Neural progenitor cell (in vitro differentiated cells): ENCODE data around the gene TMEM239.

Source experiments
- EZH2 ChIP-seq: fragments of 200-600 bp; sonication (generic); IDR thresholded peaks from 2 replicates; pipeline ENCODE4 v1.6.1; 2017; ENCODE audit warnings: antibody characterized with exemption, mild to moderate bottlenecking, moderate library complexity
- EZH2phosphoT487 ChIP-seq: fragments of 200-600 bp; sonication (generic); IDR thresholded peaks from 2 replicates; pipeline ENCODE4 v1.6.1; 2017; ENCODE audit warnings: antibody characterized with exemption

DNA sequence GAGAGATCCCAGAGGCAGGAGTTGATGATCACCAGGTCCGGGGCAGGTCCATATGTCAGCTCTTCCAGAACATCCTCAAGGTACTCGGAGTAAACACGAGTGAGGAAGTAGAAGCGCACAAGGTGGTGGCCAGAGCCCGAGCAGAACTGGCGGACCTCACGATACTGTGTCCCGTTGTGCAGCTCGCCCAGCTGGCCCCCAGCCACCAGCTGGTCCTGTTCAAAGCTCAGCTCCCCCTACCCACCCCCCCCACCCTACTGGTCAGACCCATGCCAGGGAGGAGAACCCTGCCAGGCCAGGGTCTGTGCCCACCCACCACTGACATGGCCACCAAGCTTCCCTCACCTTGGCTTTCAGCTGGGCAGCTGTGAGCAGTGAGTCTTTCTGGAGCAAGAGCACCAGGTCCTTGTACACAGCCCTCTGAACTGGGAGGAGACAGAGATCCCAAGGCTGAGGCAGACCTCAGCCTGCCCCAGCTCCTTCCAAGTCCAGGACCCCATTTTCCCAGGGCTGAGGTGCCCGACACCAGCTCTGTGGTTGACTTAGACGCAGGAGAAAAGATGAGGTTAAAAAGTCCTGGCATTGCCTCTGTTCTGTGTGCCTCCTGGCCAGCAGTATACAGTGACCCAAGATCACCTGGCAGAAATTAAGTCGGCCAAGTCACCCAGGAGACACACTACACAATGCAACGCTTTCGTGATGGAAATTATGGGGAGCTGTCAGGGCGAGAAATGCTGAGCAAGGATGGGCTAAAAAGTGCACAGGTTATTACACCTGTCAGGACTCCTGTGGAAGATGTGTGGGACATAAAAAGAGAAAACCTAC is 22.9 kb downstream of the TMEM239 start:
- TF ChIP-seq EZH2 (no peak), EZH2phosphoT487 (no peak)
